C4-2B (cell line): ENCODE measurements around the gene MUL1.

ENCODE experiments used
- ZFX ChIP-seq: fragments of 450-650 bp; IDR thresholded peaks from 2 replicates; pipeline ENCODE4 v1.6.1; 2017
- TF ChIP-seq, protein P1 (sequence below): fragments of 450-650 bp; conservative IDR thresholded peaks from 2 replicates; pipeline ENCODE4 v1.5.1; 2017; ENCODE audit warnings: mild to moderate bottlenecking

DNA sequence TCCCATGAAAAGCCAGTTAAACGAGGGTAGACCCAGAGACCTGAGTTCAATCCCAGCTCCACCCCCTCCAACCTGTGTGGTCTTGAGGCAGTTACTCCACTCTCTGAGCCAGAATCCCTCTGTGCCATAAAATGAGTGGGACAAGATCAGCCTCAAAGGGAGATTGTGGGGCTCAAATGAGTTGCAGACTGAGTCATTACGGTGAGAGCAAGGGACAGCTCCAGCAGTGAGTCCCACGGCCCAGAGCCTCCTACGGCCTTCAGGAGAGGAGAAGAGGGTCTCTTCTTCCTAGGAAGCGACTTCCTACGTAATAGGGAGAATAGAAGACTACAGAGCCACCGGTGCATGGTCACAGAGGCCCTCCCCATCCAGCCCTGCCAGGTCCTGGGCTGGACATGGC is 15.2 kb downstream of the MUL1 start:
- TF ChIP-seq, protein P1, sequence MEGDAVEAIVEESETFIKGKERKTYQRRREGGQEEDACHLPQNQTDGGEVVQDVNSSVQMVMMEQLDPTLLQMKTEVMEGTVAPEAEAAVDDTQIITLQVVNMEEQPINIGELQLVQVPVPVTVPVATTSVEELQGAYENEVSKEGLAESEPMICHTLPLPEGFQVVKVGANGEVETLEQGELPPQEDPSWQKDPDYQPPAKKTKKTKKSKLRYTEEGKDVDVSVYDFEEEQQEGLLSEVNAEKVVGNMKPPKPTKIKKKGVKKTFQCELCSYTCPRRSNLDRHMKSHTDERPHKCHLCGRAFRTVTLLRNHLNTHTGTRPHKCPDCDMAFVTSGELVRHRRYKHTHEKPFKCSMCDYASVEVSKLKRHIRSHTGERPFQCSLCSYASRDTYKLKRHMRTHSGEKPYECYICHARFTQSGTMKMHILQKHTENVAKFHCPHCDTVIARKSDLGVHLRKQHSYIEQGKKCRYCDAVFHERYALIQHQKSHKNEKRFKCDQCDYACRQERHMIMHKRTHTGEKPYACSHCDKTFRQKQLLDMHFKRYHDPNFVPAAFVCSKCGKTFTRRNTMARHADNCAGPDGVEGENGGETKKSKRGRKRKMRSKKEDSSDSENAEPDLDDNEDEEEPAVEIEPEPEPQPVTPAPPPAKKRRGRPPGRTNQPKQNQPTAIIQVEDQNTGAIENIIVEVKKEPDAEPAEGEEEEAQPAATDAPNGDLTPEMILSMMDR = no peak
- TF ChIP-seq ZFX = no peak
